Fibroblast of skin of right quadriceps (primary cell): ENCODE data around the gene FSTL4.

ENCODE experiments used
- DNase-seq: peaks from one replicate; pipeline ENCODE4 v3.0.0-alpha.2; 2013

FSTL4 gene

GRCh38 chr5:133276171-133276570 is 336.2 kb downstream of the FSTL4 start:
- DNase-seq = no peak

DNA sequence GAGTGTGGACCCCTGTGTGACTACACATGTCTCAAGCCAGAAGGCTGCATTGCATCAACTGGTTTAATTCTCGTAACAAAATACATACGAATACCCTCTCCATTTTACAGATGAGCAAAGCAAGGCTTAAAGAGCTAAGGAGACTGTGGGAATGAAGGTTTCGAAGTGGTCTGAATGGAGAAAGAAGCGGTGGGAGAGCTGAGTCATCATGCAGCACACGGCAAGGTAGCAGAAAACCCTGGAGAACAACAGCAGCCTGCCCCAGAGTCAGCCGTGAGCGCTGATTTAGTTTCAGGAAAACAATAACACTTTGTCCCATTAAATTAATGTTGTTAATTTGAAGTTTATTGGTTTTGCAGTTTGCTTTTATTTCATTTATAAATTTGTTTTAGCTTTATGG is 336.7 kb downstream of the FSTL4 start:
- no peak for DNase-seq

DNA sequence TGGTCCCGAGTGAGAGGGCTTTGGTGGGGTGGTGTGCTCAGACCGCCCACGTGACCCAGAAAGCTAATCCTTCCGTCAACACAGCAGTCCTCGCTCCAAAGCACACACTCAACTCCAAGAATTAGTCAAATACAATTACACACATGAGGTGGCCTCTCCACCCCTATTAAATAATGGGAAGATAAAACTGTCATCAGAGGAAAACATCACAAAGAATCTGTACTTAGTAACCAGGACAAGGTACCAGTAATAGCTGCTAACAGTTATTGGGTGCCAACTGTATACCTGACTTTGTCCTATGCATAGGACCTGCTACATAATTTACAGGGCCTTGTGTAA is 337.8 kb downstream of the FSTL4 start:
- peak; percentile 3 for DNase-seq

- DNase-seq = peak; percentile 70
These were observed 338.4 kb downstream of the FSTL4 start for GRCh38 chr5:133273661-133274596.

DNA sequence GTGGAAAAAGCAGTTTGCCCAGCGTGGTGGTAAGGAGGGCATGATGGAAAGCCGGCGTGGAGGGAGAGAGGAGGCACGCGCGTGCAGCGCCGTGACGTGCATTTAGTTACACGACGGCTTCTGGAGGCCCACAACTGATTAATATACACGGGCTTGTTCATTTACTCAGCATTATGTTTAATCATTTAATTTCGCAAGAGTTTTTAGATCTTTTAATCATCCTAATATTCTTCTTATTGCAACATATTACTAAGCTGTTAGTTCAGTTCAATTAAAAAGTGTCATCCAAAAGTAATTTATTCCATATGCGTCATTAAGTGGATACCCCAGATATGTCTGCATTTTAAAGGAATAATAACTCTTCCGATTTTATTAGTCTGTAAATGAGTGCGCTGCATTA is 340.0 kb downstream of the FSTL4 start:
- no peak for DNase-seq

DNA sequence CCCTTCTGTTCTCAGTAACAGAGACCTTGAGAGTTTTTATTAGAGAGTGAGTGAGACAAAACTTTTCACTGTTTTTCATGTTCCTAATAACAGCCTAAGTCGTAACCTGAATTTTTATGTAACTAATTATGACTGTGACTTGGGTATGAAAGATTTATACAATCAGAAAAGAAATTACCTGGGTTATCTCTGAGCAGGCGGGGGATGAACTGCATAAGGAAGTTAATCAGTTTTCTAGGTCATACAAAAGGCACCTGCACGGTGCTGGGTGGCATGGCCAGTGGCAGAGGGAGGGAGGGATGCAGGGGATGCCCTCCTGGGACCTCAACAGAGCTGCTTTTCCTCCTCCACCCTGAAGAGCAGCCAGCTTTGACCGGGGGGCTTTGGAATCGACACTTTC is 340.7 kb downstream of the FSTL4 start:
- no peak for DNase-seq

DNA sequence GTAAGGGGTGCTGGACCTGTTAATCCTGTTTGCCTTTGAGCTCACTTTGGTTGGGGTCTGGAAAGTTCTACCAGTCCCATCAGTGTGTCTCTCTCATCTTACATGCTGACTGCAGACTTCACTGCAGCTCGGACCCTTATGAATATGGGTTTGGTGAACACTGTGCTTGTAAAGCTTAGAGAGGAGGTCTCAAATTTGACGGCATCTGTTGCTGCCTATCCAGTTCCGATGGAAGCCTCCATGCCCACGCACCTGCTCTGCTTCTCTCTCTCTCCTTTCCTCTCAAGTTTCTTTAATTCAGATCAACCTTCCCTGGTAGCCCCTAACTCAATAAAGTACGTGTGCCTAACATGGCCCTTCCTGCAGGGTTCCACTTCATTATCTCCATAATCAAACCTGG is 342.6 kb downstream of the FSTL4 start:
- no peak for DNase-seq

DNA sequence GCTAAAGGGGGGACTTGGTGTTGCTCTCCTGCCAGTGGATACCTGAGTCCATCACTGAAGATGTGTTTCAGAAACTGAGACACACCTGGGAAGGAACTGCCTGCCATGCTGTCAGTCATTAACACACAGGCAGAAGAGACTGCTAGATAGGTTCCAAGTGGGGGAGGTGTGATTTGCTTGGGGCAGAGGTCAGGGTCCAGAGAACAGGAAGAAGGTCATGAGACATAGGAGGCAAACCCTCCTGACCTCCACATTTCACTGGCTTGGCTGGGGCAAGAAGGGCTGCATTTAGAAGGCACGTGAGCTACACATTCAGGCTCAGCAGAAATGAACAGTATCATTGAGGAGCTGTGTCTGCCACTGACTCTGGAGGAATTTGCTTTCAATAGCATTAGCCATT is 344.7 kb downstream of the FSTL4 start:
- no peak for DNase-seq

GRCh38 chr5:133266966-133267365 is 345.4 kb downstream of the FSTL4 start:
- no peak for DNase-seq

GRCh38 chr5:133266527-133266878 is 345.8 kb downstream of the FSTL4 start:
- DNase-seq = no peak

GRCh38 chr5:133265720-133266526 is 346.4 kb downstream of the FSTL4 start:
- no peak for DNase-seq

- no peak for DNase-seq
These were observed 347.1 kb downstream of the FSTL4 start for GRCh38 chr5:133265257-133265656.

- no peak for DNase-seq
These were observed 349.7 kb downstream of the FSTL4 start for GRCh38 chr5:133262690-133263089.

- DNase-seq = no peak
These were observed 350.3 kb downstream of the FSTL4 start for GRCh38 chr5:133261993-133262392.

- no peak for DNase-seq
These were observed 351.6 kb downstream of the FSTL4 start for GRCh38 chr5:133260715-133261114.

DNA sequence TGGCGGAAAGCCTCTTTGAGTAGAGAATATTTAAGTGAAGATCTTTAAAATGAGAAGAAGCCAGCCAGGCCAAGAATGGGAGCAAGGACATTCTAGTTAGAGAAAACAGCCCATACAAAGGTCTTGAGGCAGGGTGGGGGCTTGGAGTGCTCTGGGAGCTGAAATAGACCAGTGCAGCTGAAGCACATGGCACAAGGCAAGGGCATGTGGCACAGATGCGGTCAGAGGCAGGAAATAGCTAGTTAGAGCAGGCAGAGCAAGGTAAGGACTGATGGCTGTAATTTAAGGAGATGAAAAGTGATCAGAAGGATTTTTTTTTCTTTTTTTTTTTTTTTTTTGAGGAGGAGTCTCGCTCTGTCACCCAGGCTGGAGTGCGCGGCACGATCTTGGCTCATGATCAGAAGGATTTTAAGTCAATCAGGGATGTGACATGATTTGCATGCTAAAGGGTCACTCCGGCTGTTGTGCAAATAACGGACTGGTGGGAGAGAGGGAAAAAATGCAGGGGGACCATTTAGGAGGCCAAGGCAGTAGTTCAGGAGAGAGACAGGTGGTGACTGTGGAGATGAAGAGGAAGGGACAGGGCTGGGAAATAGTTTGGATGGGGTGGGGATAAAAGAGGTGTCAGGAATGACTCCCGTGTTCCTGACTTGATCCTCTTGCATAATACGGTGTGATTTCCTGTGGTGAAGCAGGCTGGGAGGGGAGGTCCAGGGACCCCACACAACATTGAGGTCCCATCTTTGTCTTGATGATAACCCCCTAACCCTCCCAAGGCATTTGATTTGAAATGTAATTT is 352.9 kb downstream of the FSTL4 start:
- DNase-seq = no peak

GRCh38 chr5:133257977-133258376 is 354.4 kb downstream of the FSTL4 start:
- no peak for DNase-seq

DNA sequence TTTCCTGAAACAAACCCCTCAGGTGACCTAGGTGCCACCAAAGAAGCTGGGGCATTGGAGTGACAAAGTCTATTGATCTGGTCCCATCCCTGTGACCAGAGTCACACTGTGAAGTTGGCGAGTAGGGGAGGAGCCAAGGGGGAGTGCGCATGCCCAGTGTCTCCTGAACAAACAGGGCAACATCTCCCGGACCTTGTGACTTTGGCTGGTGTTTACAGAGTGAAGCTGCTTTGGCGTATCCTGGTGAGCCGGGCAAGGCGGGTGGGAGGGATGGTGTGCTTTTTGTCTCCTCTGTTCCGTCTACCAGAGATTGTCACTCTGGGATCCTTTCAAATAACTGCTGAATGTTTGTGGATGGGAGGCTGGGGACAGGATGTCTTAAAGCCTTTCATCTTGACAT is 356.1 kb downstream of the FSTL4 start:
- DNase-seq = no peak

DNA sequence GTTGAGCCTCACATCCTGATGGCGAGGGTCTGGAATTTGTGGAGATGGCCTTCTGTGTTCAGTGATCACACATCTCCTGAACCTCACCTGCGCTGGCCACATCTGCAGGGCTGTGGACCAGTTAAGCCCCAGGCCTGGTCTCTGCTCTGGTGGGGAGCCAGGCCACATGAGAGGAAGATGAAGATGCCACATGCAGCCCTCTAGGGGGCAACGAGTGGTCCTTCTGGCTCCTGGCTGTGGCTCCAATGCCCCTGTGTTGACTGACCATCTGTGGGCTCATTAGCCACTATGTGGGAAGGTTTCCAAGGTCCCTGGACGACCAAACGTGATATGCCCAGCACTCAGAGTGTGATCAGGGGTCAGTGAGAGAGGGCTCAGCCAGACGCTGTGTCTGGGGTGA is 357.5 kb downstream of the FSTL4 start:
- no peak for DNase-seq

GRCh38 chr5:133253671-133254070 is 358.7 kb downstream of the FSTL4 start:
- no peak for DNase-seq

DNA sequence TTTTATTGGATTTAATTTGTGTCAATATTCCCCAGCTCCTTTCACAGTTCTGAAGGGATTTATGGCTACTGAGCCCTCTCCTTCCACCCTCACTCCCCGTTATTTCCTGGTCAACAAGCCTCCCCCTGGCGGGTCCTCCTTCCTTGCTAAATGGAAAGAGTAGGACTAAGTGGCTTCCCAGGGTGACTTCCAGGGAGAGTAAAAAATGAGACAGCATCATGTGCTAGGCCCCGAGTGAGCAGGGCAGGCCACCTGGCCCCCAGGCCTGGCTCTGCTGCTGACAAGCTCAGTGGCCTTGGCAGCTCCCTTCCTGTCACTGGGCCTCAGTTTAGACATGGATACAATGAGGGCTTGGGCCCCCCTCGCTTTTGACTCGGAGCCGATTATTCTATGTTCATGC is 359.3 kb downstream of the FSTL4 start:
- no peak for DNase-seq

DNA sequence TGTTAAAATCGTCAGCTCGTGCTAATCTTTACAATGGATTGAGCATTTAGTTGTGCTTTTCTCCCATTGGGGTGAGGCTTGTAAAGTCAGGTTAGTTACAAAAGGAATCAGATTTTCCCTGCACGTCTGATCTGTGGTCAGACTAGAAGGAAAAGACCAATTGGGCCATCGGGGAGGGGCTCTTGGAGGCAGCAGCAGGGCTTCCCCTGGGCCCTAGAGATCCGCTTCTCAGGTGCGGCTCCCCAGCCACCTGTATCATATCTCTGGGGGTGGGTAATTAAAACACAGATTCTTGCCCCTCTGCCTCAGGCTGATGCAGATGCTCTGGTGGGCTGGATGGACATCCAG is 360.2 kb downstream of the FSTL4 start:
- DNase-seq = no peak

GRCh38 chr5:133251296-133252132 is 360.8 kb downstream of the FSTL4 start:
- no peak for DNase-seq
